Endothelial cell of umbilical vein (primary cell): ENCODE measurements around the gene DPM2.

Source experiments
- EZH2 ChIP-seq: IDR thresholded peaks from 2 replicates; pipeline ENCODE4 v1.6.1; 2012; ENCODE audit warnings: borderline replicate concordance, low read depth, mild to moderate bottlenecking, moderate library complexity, low read length, inconsistent platforms; ENCODE audit not compliant: severe bottlenecking
- FOS ChIP-seq: IDR thresholded peaks from 2 replicates; pipeline ENCODE4 v1.6.1; 2011; ENCODE audit warnings: mild to moderate bottlenecking, low read length, moderate library complexity, borderline replicate concordance; ENCODE audit not compliant: insufficient read depth
- JUN ChIP-seq: IDR thresholded peaks from 2 replicates; pipeline ENCODE4 v1.6.1; 2011; ENCODE audit warnings: borderline replicate concordance, low read depth; ENCODE audit not compliant: insufficient read length, insufficient read depth
- MAX ChIP-seq: IDR thresholded peaks from 2 replicates; pipeline ENCODE4 v1.6.1; 2011; ENCODE audit not compliant: insufficient read depth, insufficient read length
- POLR2A ChIP-seq: IDR thresholded peaks from 2 replicates; pipeline ENCODE4 v1.6.1; 2012; ENCODE audit warnings: low read depth, mild to moderate bottlenecking, control low read depth, low read length
- POLR2AphosphoS5 ChIP-seq: IDR thresholded peaks from 2 replicates; pipeline ENCODE4 v1.6.1; 2012; ENCODE audit warnings: low read depth, mild to moderate bottlenecking, control low read depth, low read length, moderate library complexity; ENCODE audit not compliant: insufficient read depth
- TF ChIP-seq, protein P1 (sequence below), 2 donors: IDR thresholded peaks; 1 replicate in 1 of 2; 2 replicates in 1 of 2; pipeline ENCODE4 v1.5.1; 2011; ENCODE audit warnings: low read length in 2 of 2, mild to moderate bottlenecking in 2 of 2, moderate library complexity in 2 of 2, control low read depth in 1 of 2, inconsistent platforms in 1 of 2, low read depth in 1 of 2; ENCODE audit not compliant: insufficient read depth in 1 of 2; ENCODE audit errors: extremely low read depth in 1 of 2

DNA sequence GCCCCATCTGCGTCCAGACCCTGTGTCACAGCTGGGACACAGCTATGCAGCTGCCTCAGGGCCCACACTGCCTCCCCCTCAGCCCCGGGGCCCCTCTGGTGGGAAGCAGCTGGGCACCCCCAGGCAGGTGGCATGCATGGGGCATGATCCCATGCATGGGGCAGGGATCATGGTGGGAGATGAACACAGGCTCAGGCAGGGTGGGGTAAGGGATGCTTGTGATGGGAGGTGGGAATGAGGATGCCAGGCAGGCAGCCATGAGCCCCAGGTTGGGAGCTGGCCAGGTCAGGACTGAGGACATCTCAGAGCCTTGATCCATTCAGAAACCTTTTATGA is 23.5 kb upstream of the DPM2 start:
- no peak for TF ChIP-seq EZH2
- TF ChIP-seq POLR2AphosphoS5: no peak
- TF ChIP-seq, protein P1, sequence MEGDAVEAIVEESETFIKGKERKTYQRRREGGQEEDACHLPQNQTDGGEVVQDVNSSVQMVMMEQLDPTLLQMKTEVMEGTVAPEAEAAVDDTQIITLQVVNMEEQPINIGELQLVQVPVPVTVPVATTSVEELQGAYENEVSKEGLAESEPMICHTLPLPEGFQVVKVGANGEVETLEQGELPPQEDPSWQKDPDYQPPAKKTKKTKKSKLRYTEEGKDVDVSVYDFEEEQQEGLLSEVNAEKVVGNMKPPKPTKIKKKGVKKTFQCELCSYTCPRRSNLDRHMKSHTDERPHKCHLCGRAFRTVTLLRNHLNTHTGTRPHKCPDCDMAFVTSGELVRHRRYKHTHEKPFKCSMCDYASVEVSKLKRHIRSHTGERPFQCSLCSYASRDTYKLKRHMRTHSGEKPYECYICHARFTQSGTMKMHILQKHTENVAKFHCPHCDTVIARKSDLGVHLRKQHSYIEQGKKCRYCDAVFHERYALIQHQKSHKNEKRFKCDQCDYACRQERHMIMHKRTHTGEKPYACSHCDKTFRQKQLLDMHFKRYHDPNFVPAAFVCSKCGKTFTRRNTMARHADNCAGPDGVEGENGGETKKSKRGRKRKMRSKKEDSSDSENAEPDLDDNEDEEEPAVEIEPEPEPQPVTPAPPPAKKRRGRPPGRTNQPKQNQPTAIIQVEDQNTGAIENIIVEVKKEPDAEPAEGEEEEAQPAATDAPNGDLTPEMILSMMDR (IDR thresholded peaks at IDR 0.05; ENCODE audit: extremely low read depth in 1 of 2, insufficient read depth in 1 of 2, low read depth in 1 of 2, low read length in 2 of 2): no peak
- no peak for TF ChIP-seq JUN
- no peak for TF ChIP-seq POLR2A
- TF ChIP-seq MAX: no peak
- TF ChIP-seq FOS: no peak
